ENCODE data around the gene PYDC1.
"Not testable (repeated sequence)": the region's sequence is repeated elsewhere in the genome, so short reads cannot be mapped to it uniquely, and the experiment has no call there.

PYDC1 gene

GRCh38 chr16:31221357-31222160, 4.6 kb upstream of the PYDC1 start:
- DNase-seq (ENCODE audit: low read depth), result no peak

- no peak for DNase-seq (ENCODE audit: low read depth)
These were observed 2.3 kb upstream of the PYDC1 start for GRCh38 chr16:31219154-31219741.

GRCh38 chr16:31217136-31217530, 198 bp upstream of the PYDC1 start:
- no peak for DNase-seq (ENCODE audit: low read depth)

GRCh38 chr16:31215287-31216162, 1.4 kb downstream of the PYDC1 start:
- no peak for DNase-seq (ENCODE audit: low read depth)

- no peak for DNase-seq (ENCODE audit: low read depth)
These were observed 2.1 kb downstream of the PYDC1 start for GRCh38 chr16:31214708-31215286.

- DNase-seq (ENCODE audit: low read depth), result no peak
These were observed 2.8 kb downstream of the PYDC1 start, which contains the start of gene TRIM72 for GRCh38 chr16:31213877-31214707. TSS of gene TRIM72 (plus strand) at chr16:31214119. CDS start at chr16:31214739, 620 bp downstream.

DNA sequence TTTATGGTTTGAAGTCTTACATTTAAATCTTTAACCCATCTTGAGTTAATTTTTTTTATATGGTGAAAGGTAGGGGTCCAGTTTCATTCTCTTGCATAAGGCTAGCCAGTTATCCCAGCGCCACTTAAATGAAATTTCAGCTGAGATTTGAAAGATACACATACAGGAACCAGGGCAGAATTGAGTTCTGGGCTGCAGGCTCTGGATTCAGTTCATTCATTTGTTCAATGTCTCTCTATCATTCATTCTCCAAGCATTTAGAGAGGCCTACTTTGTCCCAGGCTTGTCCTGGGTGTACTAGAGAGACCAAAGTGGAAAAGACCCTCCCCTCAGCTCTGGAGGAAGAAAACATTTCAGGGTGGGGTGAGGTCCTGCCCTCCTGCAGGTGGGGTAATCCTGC, 3.6 kb downstream of the PYDC1 start:
- no peak for DNase-seq (ENCODE audit: low read depth)

DNA sequence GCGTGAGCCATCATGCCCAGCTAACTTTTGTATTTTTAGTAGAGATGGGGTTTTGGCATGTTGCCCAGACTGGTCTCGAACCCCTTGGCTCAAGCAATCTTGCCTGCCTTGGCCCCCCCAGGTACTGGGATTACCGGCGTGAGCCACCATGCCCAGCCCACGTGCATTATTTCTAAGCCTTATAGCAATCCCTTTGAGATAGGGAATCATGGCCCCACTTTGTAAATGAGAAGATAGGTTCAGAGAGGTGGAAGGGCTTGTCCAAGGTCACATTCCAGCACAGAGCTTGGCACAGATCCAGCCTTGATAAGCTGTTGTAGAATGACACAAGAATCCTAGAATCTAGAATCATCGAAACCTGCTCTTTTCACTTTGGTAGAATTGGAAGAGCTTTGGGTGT, 10.2 kb downstream of the PYDC1 start:
- DNase-seq (ENCODE audit: low read depth), result no peak

DNA sequence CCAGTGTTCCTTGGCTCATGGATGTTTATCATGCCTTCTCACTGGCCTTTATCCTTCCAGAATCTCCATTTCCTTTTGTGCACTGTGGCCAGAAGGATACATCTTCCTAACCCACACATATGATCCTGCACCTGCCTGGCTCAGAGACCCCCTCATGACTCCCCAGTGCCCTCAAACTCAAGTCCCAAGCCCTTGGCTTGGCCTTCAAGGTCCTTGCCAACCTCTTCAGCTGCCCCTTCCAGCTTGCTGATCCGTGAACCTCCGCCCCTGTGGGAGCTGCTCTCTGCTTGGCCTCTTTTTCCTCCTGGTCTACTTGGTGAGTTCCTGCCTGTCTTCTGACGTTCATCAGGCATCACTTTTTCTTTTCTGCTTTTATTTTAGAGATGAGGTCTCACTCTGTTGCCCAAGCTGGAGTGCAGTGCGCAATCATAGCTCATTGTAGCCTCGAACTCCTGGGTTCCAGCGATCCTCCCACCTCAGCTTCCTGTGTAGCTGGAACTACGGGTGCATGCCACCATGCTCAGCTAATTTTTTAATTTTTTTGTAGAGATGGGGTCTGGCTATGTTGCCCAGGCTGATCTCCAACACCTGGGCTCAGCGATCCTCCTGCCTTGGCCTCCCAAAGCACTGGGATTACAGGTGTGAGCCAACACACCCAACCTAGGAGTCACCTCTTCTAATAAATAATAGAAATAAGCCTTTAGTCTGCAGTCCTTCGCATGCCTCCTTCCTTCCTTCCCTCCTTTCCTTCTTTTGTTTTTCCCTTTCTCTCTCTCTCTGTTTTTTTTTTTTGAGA, 11.9 kb downstream of the PYDC1 start:
- DNase-seq (ENCODE audit: low read depth), result no peak

- DNase-seq (ENCODE audit: low read depth), result no peak
These were observed 14.2 kb downstream of the PYDC1 start, which contains the start of gene PYCARD for GRCh38 chr16:31202414-31203375. TSS of gene PYCARD (minus strand) at chr16:31202760. CDS start at chr16:31202690, 70 bp downstream.

GRCh38 chr16:31201582-31202413, 15.1 kb downstream of the PYDC1 start:
- DNase-seq (ENCODE audit: low read depth), result no peak

- DNase-seq (ENCODE audit: low read depth), result no peak
These were observed 15.9 kb downstream of the PYDC1 start for GRCh38 chr16:31200821-31201568.

GRCh38 chr16:31200111-31200510, 16.8 kb downstream of the PYDC1 start:
- DNase-seq (ENCODE audit: low read depth), result not testable (repeated sequence)

DNA sequence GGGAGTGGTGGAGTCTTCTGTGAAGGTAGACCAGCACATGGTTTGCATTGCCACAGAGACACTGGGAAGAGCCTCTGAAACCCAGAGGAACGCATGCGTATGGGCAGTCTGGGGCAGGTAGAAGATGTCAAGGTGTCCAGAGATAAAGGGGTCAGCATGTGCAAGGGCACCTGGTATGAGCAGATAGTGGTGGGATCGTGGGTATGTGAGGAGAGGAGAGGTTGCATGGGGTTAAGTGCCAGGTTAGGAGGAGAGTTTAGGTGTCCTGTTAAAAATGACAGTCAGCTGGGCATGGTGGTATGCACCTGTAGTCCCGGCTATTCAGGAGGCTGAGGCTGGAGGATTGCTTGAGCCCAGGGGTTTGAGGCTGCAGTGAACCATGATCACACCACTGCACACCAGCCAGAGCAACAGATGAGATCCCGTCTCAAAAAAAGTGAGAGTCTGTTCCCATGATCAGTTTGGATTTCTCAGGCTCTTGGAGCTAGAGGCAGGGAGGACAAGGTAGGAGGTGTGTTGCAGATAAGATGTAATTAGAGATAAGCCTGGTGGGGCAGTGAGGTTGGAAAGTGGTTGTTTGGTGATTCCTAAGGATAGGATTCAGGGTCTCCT, 17.4 kb downstream of the PYDC1 start:
- DNase-seq (ENCODE audit: low read depth), result no peak

- no peak for DNase-seq (ENCODE audit: low read depth)
These were observed 18.6 kb downstream of the PYDC1 start for GRCh38 chr16:31198207-31198882.

DNA sequence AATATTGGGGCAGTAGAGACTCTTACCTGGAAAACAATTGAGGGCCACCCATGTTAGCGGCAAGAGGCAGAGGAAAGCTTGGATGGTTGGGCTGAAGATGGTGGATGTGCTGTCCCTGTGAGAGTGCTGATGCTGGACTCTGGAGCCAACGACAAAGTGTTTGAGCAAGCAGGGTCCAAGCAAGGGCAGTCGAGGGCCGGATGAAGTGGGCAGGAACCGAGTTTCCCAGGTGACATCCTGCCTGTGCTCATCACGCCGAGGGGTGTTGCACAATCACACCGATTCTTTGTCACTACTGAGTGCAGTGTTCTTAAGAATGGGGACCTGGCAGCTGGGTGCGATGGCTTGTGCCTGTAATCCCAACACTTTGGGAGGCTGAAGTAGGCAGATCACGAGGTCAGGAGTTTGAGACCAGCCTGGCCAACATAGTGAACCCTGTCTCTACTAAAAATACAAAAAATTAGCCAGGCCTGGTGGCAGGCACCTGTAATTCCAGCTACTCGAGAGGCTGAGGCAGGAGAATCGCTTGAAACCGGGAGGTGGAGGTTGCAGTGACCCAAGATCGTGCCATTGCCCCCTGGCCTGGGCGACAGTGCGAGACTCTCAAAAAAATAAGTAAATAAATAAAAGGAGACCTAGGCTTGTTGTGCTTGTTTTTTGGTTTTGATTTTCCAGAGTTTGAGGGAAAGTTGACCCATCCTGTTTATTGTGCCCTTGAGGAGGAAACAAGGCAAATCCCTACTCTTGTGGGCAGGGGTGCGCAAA, 20.4 kb downstream of the PYDC1 start:
- no peak for DNase-seq (ENCODE audit: low read depth)

All from activated gamma-delta T cell treated with anti-CD3 and anti-CD28 coated beads, Interleukin-2, amount 50 U/mL, for 16 hours (primary cell).